Activated T-helper 2 cell treated with anti-CD3 and anti-CD28 coated beads, Interferon-gamma antibody, Interleukin-2, Interleukin-4, amounts not matched to agents 10 μg/mL and 5 μg/mL and 100 μg/mL, durations not matched to agents 14 hours and 24 hours and 36 hours (primary cell): ENCODE data around the gene PHF12. TPM values are rescaled to one million over a fixed set of nuclear protein-coding genes. Genes with fewer than 3 reads are reported as not detected.

Experiments used
- DNase-seq: peaks from one replicate; pipeline ENCODE4 v3.0.0; 2021; ENCODE audit warnings: low spot score
- H3K27ac Mint-ChIP-seq: one replicate; pipeline ENCODE4 v1.8.0; 2021; ENCODE audit warnings: mixed read lengths
- H3K27me3 Mint-ChIP-seq: one replicate; pipeline ENCODE4 v1.8.0; 2021; ENCODE audit warnings: low read depth, mixed read lengths
- H3K36me3 Mint-ChIP-seq: one replicate; pipeline ENCODE4 v1.8.0; 2021; ENCODE audit warnings: low read depth, mixed read lengths
- H3K4me1 Mint-ChIP-seq: one replicate; pipeline ENCODE4 v1.8.0; 2021; ENCODE audit warnings: low read depth, mixed read lengths
- H3K4me3 Mint-ChIP-seq: one replicate; pipeline ENCODE4 v1.8.0; 2021; ENCODE audit warnings: low read depth, mild to moderate bottlenecking, moderate library complexity, mixed read lengths
- H3K9me3 Mint-ChIP-seq: one replicate; pipeline ENCODE4 v1.8.0; 2021; ENCODE audit warnings: mixed read lengths
- intact Hi-C: fragments of 100-400 bp; cut with micrococcal nuclease; formaldehyde crosslinking; loops from one replicate; pipeline ENCODE4 v1.15.1; 2023
- total RNA-seq: library from RNA; stranded (reverse); gene quantifications from 2 replicates; pipeline ENCODE4 v1.2.3, GENCODE V29; 2022

PHF12 gene
- 59.5 and 62.1 TPM in 2 replicates for total RNA-seq

DNA sequence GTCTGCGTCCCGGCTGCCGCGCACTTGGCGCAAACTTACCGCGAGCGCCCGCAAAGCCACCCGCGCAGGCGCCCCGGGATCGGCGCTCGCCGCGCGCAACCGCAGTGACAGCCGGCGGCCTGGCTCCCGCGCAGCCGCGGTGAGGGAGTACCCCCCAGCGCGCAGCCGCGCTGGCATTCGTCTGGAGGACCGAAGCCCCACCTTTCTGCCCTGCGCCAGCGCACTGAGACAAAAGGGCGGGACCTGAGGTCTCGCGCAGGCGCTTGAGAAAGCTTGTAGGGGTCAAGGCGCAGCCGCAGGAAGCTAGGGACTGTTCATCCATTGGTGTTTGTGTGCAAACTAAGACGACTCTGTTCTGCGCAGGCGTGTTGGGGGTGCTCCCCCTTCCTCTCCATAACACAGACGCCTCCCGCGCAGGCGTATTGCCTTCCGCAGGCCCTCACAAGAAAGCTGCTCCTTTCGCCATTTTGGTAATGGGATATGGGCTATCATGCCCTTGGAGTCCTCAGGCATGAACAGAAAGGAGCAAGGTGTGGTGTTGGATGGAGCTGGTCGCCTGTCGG, at the start of gene PHF12:
PHF12 (minus strand) TSS at position 91 of the 563 bp plus-strand sequence. CDS start 558 bp downstream, outside the sequence.
- Mint-ChIP-seq H3K9me3 (no peaks in the 10 kb centered on the region), H3K4me3 (peak within 1 kb of the TSS; percentile 95), H3K4me1 (peaks cover 13% of the 10 kb centered on the region), H3K36me3 (peaks cover 29% of the 10 kb centered on the region), H3K27ac (peak within 1 kb of the TSS; percentile 82), H3K27me3 (no peaks in the 10 kb centered on the region)
- intact Hi-C loops: loop anchor here (1.0 to 5.0 kb wide), 3 partner anchors 109 to 223 kb away; partner anchors contain the start of genes FAM222B and NEK8
- DNase-seq: peak; percentile 100

DNA sequence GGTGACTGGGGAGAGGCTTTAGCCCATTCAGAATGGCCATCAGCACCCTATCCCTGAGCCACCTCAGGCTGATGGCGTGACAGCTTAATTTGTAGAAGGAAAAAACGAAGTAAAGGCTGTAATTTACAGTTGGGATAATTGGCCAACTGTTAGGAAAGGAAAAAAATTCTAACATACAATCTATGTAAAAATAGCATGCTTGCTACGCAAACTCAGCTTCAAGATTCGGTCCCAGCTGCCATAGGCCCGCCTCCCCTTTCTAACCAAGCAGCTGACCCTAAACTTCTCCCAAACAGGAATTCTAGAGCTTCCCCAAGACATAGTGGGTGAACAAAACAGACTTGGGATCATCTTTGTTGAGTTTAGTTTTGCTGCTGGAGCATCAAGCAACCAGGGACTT, 49.7 kb upstream of the PHF12 start:
- Mint-ChIP-seq H3K4me1 (no peaks in the 10 kb centered on the region), H3K9me3 (no peaks in the 10 kb centered on the region), H3K27me3 (peaks cover 23% of the 10 kb centered on the region), H3K36me3 (no peaks in the 10 kb centered on the region), H3K27ac (no peak overlapping the region), H3K4me3 (no peak overlapping the region)
- intact Hi-C loops: no loop called here
- DNase-seq: no peak

DNA sequence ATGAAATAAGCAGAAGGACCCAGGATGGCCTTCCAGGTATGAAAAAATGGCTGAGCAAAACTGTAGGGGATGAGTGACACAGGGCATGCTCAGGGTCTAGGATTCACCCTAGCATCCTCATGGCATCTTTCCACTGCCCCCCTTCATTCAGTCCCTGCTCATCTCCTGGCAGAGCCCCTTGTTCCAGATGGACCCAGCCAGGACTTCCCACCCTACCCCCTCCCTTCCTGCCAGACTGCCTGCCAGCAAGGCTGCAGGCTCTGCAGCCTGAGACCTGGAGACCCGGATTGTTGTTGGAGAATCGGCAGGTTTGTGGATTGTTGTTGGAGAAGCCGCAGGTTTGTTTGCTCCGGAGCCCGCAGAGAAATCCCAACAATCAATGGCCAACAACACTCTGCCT, 47.9 kb upstream of the PHF12 start:
- Mint-ChIP-seq H3K36me3 (no peaks in the 10 kb centered on the region), H3K27ac (no peak overlapping the region), H3K4me3 (no peak overlapping the region), H3K27me3 (peaks cover 14% of the 10 kb centered on the region), H3K4me1 (no peaks in the 10 kb centered on the region), H3K9me3 (no peaks in the 10 kb centered on the region)
- no peak for DNase-seq
- intact Hi-C loops: no loop called here

DNA sequence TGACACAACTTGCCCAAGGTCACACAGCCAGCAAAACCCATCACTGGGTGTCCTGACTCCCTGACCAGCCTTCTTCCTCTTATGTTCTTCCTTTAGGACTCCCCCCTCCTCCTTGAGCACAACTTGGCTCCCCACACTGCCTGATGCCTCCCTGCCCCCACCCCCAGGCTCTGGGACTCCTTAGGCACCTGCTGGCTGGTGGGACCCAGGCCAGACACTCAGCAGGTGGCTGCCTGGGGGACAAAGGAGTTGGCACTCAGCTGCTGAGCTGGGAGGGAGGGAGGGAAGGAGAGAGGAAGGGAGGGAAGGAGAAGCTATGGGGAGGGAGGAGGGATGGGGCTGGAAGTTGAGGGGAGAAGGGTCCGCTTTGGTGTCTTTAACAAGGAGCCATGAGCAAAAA, 46.5 kb upstream of the PHF12 start:
- Mint-ChIP-seq H3K4me1 (no peaks in the 10 kb centered on the region), H3K27ac (no peak overlapping the region), H3K9me3 (no peaks in the 10 kb centered on the region), H3K4me3 (no peak overlapping the region), H3K27me3 (peaks cover 4% of the 10 kb centered on the region), H3K36me3 (no peaks in the 10 kb centered on the region)
- no peak for DNase-seq
- intact Hi-C loops: no loop called here

DNA sequence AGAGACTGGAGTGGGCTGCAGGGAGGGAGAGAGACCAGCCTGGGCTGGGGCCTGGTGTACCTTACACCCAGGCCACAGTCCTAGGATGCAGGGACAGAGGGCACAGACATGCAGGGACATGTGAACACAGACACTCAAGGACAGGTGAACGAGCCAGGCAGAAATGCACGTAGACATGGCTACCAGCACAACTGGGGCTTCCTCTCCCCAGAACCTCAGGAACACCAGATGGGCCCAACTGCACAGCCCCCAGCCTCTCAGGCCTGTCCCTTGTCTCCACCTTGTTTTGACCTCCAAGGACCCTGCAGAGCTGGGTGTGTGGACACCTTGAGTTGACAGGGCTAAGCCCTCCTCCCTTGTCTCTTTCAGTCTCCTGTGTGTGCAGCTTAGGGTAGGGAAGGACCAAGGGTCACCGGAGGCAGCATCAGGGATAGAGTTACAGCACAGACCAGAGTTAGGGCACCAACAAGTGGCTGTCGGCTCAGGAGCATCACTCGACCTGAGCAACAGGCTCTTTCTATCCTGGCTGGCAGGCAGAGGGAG, 45.3 kb upstream of the PHF12 start:
- H3K4me1 Mint-ChIP-seq: no peaks in the 10 kb centered on the region
- H3K9me3 Mint-ChIP-seq: no peaks in the 10 kb centered on the region
- no peak for DNase-seq
- no peaks in the 10 kb centered on the region for H3K36me3 Mint-ChIP-seq
- H3K27me3 Mint-ChIP-seq: peaks cover 2% of the 10 kb centered on the region
- intact Hi-C loops: no loop called here
- H3K27ac Mint-ChIP-seq: no peak overlapping the region
- H3K4me3 Mint-ChIP-seq: no peak overlapping the region

DNA sequence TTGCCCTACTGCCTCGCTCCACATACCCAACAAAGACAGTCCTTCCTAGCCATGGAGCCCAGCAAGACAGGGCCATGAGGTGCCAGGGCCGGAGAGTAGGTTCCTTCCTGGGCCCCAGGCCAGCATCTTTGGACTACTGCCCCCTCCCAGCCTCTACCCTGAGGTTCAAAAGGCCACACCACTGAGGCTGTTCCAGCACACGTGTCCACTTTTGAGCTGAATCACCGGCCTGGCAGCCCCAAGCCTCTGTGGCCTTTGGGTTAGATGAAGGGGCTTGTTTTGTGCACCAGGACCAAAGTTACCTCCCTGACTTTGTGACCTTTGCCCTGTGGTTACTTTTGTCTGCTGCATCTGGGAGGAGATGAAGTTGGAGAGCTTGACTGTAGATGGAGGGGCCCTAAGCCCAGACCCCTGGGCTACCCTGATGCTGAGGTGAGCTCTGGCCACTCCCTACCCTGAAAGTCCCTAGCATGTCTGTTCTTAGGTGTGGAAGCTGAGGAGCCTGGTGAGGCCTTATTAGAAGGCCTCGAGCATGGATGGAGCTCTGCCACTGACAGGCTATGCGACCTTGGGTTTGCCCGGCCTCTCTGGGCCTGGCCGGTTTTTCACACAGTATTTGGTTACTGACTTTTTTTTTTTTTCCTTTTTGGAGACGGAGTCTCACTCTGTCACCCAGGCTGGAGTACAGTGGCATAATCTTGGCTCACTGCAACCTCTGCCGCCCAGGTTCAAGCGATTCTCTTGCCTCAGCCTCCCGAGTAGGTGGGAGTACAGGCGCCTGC, 42.5 kb upstream of the PHF12 start:
- H3K36me3 Mint-ChIP-seq: no peaks in the 10 kb centered on the region
- intact Hi-C loops: no loop called here
- H3K4me3 Mint-ChIP-seq: no peak overlapping the region
- peaks cover 3% of the 10 kb centered on the region for H3K27me3 Mint-ChIP-seq
- H3K4me1 Mint-ChIP-seq: no peaks in the 10 kb centered on the region
- H3K27ac Mint-ChIP-seq: no peak overlapping the region
- H3K9me3 Mint-ChIP-seq: no peaks in the 10 kb centered on the region
- no peak for DNase-seq

DNA sequence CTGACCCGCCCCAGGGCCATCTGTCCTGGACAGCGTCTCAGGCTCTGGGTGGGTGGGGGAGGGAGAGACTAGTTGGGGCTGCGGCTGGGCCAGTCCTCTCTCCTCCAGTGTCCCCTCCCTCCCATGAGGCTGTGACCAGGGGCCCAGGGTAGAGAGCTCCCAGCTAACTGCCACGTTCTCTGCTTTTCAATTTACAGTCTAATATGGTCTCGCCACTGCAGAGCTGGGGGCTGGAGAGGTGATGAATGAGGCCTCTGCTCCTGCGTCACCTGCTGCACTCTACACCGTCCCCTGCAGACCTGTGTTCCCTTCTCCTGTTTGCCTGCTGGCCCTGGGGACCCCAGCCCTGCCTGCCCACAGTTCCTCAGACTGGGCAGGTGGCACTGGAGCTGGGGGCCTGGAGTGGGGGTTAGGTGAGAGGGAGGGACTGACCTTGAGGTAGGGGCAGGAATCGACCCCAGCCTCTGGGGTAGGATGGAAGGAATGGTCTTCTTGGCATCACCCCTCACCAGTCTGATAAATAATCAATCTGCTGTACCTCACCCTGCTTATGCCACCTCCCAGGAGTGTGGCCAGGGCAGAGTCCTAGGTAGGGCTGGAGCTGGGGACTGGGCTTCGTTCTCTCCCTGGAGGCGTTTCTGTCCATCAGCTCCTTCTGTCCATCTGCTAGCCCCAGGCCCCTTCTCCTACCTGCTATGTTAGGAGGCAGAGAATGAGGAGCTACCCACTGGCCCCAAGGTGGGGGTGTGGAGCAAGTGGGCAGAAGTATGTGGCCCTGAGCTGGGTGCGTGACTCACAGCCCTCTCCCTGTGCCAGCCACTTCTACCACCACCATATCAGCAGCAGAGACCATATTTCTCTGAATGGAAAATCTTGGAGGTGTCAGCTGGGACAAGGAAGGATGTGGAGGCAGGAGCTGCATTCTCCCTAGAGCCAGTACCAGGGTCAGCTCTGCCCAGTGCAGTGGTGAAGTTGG, 41.6 kb upstream of the PHF12 start:
- no peak overlapping the region for H3K4me3 Mint-ChIP-seq
- no peaks in the 10 kb centered on the region for H3K4me1 Mint-ChIP-seq
- peaks cover 2% of the 10 kb centered on the region for H3K27me3 Mint-ChIP-seq
- no peaks in the 10 kb centered on the region for H3K36me3 Mint-ChIP-seq
- no peaks in the 10 kb centered on the region for H3K9me3 Mint-ChIP-seq
- intact Hi-C loops: no loop called here
- no peak for DNase-seq
- H3K27ac Mint-ChIP-seq: no peak overlapping the region

DNA sequence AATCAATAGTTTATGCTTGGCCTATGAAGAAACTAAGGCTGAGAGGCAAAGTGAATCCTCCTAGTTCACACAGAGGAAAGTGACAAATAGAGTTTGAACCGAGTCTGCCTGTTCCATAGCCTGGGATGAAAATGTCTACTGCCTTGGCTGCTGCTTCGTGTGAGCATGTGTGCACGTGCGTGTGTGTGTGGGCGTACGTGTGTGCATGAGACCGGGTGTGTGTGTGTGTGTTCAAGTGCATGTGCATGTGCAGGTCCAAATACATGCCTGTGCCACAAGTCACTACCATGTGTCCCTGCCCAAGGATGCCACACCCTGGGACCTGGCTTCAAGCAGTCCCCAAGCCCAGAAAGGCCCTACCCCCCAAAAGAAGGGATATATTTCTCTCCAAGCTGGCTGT, 40.9 kb upstream of the PHF12 start:
- no peak for DNase-seq
- no peak overlapping the region for H3K4me3 Mint-ChIP-seq
- H3K9me3 Mint-ChIP-seq: no peaks in the 10 kb centered on the region
- H3K4me1 Mint-ChIP-seq: no peaks in the 10 kb centered on the region
- no peaks in the 10 kb centered on the region for H3K36me3 Mint-ChIP-seq
- peaks cover 2% of the 10 kb centered on the region for H3K27me3 Mint-ChIP-seq
- intact Hi-C loops: no loop called here
- H3K27ac Mint-ChIP-seq: no peak overlapping the region

DNA sequence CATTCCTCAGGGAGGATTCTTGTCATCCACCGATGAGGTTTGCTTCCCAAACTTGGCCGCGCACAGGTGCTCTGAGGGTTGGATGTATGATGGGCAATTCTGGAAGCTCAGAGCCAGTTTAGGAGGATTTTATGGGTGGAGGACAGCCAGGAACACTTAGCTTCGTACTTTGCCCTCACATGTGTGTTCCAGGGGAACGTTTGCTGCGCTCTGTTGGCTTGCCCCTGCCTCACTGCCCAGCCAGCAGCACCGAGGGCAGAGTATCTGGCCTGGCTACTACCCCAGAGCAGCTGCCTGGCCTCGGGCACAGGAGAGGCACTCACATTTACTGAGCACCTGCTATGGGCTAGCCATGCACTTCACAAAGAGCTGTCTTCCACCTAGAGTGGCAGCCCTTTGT, 40.5 kb upstream of the PHF12 start:
- intact Hi-C loops: loop anchor here (2.0 kb wide), 1 partner anchor 23 kb away; no protein-coding TSS in a partner anchor
- H3K27me3 Mint-ChIP-seq: peaks cover 2% of the 10 kb centered on the region

DNA sequence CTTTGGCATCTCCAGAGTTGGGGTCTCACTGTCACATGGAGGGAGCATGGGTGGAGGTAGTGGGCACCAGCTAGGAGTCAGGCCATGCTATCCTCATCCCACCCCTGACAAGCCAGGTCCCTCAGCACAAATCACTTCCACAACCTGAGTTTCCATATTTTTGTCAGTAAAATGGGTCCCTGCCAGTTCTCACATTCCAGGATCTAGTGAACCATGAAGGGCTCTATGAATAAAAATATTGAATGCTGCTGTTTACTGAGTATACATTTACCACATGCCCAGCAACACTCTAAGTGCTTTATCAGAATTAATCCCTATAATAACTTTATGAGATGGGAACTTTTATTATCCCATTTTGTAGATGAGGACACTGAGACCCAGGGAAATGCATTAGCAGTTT, 37.7 kb upstream of the PHF12 start:
- DNase-seq: no peak
- H3K4me1 Mint-ChIP-seq: no peaks in the 10 kb centered on the region
- no peaks in the 10 kb centered on the region for H3K36me3 Mint-ChIP-seq
- intact Hi-C loops: no loop called here
- no peak overlapping the region for H3K4me3 Mint-ChIP-seq
- H3K27ac Mint-ChIP-seq: no peak overlapping the region
- no peaks in the 10 kb centered on the region for H3K9me3 Mint-ChIP-seq
- H3K27me3 Mint-ChIP-seq: peaks cover 2% of the 10 kb centered on the region

More for the DNA sequence above, 40.5 kb upstream of the PHF12 start:
- no peaks in the 10 kb centered on the region for H3K9me3 Mint-ChIP-seq
- DNase-seq: no peak
- H3K27ac Mint-ChIP-seq: no peak overlapping the region
- H3K4me3 Mint-ChIP-seq: no peak overlapping the region
- H3K4me1 Mint-ChIP-seq: no peaks in the 10 kb centered on the region
- no peaks in the 10 kb centered on the region for H3K36me3 Mint-ChIP-seq

DNA sequence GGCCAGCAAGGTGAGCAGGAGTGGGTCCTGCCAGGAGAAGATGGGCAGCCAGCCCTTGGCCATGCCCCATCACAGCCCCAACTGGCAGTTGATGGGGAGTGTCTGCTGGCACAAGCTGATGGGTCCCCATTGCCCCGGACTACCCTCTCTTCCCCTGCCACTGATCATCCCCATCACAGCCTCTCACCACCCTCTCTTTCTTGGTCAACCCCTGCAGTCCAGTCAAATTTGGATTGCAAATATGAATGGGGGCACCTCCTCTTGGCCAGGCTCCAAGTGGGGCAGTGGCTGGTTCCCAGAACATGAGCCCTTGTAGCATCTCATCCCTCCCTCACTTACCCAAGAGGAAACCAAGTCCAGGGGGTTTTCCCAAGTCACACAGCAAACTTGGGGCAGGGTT, 37.2 kb upstream of the PHF12 start:
- DNase-seq: no peak
- Mint-ChIP-seq H3K27ac (no peak overlapping the region), H3K36me3 (no peaks in the 10 kb centered on the region), H3K27me3 (peaks cover 2% of the 10 kb centered on the region), H3K4me3 (no peak overlapping the region), H3K4me1 (peaks cover 3% of the 10 kb centered on the region), H3K9me3 (no peaks in the 10 kb centered on the region)
- intact Hi-C loops: no loop called here

DNA sequence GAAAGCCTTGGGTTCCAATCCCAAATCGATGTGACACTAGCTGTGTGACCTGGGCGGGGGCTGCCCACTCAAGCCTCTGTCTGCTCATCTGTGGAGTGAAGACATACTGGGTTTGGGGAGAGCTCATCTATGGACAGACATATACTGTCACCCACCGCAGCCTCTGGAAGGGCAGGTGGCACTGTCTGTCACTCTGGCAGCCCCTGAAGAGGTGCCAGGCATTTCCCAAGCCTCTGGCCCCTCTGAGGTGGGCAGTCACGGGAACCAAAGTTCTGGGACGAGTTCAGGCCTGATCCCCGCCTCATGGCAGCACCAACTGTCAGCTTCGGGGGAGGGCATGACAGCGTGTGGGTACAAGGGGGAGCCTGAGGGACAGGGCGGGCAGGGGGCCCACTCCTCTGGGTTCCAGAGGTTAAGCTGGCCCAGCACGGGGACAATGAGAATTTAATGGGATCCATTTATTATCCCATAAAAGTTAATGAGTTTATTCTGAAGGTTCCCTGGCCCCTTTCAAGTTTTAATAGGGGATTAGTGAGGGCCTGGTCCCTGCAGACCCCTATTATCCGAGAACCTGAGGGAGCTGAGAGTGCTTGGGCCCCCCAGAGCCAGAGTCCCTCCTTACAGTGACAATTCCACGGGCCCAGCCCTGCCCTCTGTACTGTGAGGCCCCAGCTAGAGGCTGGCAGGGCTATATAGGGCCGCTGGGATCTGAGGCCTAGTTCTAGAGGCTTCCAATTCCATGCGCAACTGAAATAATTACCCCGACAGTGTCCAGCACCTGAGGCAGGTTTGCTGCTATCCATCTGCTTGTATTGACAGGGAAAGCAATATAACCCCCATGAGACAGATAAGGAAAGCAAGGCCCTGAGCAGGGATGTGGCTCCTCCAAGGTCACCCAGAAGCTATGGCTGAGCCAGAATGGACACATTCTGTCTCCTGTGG, 35.7 kb upstream of the PHF12 start:
- no peaks in the 10 kb centered on the region for H3K9me3 Mint-ChIP-seq
- no peak overlapping the region for H3K27ac Mint-ChIP-seq
- H3K4me1 Mint-ChIP-seq: peaks cover 18% of the 10 kb centered on the region
- peaks cover 2% of the 10 kb centered on the region for H3K27me3 Mint-ChIP-seq
- H3K36me3 Mint-ChIP-seq: no peaks in the 10 kb centered on the region
- no peak for DNase-seq
- intact Hi-C loops: no loop called here
- no peak overlapping the region for H3K4me3 Mint-ChIP-seq
